Astrocyte (in vitro differentiated cells and primary cell): Measurements from ENCODE around the gene ALKBH3. TPM values are rescaled to one million over a fixed set of nuclear protein-coding genes. Genes with fewer than 3 reads are reported as not detected.

Source experiments
- DNase-seq: peaks from one replicate; pipeline ENCODE4 v3.0.0-alpha.2; 2010; ENCODE audit warnings: low read depth
- FAIRE-seq: peaks from 2 replicates; lab custom pipeline; 2011; peaks lifted over from hg19 to GRCh38; lab: Jason Lieb, UNC
- H2AFZ ChIP-seq: 2 replicates; pipeline ENCODE4 v1.6.0; 2012; ENCODE audit warnings: low read depth, low read length, inconsistent platforms
- H3K27ac ChIP-seq: 2 replicates; pipeline ENCODE4 v1.5.1; 2011; ENCODE audit warnings: low read depth, low read length, inconsistent platforms
- H3K27me3 ChIP-seq: 2 replicates; pipeline ENCODE4 v1.6.0; 2011; ENCODE audit warnings: low read length, inconsistent platforms; ENCODE audit not compliant: insufficient read depth
- H3K36me3 ChIP-seq: 2 replicates; pipeline ENCODE4 v1.5.1; 2011; ENCODE audit warnings: low read length, inconsistent platforms; ENCODE audit not compliant: insufficient read depth
- H3K4me1 ChIP-seq: 2 replicates; pipeline ENCODE4 v1.5.1; 2011; ENCODE audit warnings: low read length, inconsistent platforms; ENCODE audit not compliant: insufficient read depth
- H3K4me2 ChIP-seq: 2 replicates; pipeline ENCODE4 v1.6.0; 2012; ENCODE audit warnings: low read length, inconsistent platforms
- H3K4me3 ChIP-seq: 2 replicates; pipeline ENCODE4 v1.5.1; 2011; ENCODE audit warnings: low read depth, mild to moderate bottlenecking, low read length, inconsistent platforms; ENCODE audit not compliant: insufficient read depth
- H3K79me2 ChIP-seq: 2 replicates; pipeline ENCODE4 v1.6.0; 2012; ENCODE audit warnings: mild to moderate bottlenecking, low read length, inconsistent platforms; ENCODE audit not compliant: insufficient read depth
- H3K9ac ChIP-seq: 2 replicates; pipeline ENCODE4 v1.6.0; 2012; ENCODE audit warnings: mild to moderate bottlenecking, low read length, inconsistent platforms
- H3K9me3 ChIP-seq: 2 replicates; pipeline ENCODE4 v1.5.1; 2012; ENCODE audit warnings: low read depth, mild to moderate bottlenecking, low read length, inconsistent platforms; ENCODE audit not compliant: insufficient read depth
- H4K20me1 ChIP-seq: 2 replicates; pipeline ENCODE4 v1.6.0; 2012; ENCODE audit warnings: low read length, inconsistent platforms; ENCODE audit not compliant: insufficient read depth
- H3K27ac Mint-ChIP-seq: one replicate; pipeline ENCODE4 v1.8.0; 2021; ENCODE audit warnings: mild to moderate bottlenecking, mixed read lengths; ENCODE audit not compliant: unreplicated experiment
- H3K27me3 Mint-ChIP-seq: one replicate; pipeline ENCODE4 v1.8.0; 2021; ENCODE audit warnings: low read depth, mixed read lengths; ENCODE audit not compliant: unreplicated experiment
- H3K36me3 Mint-ChIP-seq: one replicate; pipeline ENCODE4 v1.8.0; 2021; ENCODE audit warnings: low read depth, mixed read lengths; ENCODE audit not compliant: unreplicated experiment
- H3K4me1 Mint-ChIP-seq: one replicate; pipeline ENCODE4 v1.8.0; 2021; ENCODE audit warnings: low read depth, mixed read lengths; ENCODE audit not compliant: unreplicated experiment
- H3K4me3 Mint-ChIP-seq: one replicate; pipeline ENCODE4 v1.8.0; 2021; ENCODE audit warnings: mild to moderate bottlenecking, moderate library complexity, mixed read lengths; ENCODE audit not compliant: unreplicated experiment
- H3K9me3 Mint-ChIP-seq: one replicate; pipeline ENCODE4 v1.8.0; 2021; ENCODE audit warnings: mild to moderate bottlenecking, mixed read lengths; ENCODE audit not compliant: unreplicated experiment
- CTCF ChIP-seq: IDR thresholded peaks from 2 replicates; pipeline ENCODE4 v1.5.1; 2011; ENCODE audit warnings: low read depth, mild to moderate bottlenecking, inconsistent platforms, low read length, moderate library complexity; ENCODE audit not compliant: insufficient read depth
- EZH2 ChIP-seq: IDR thresholded peaks from 2 replicates; pipeline ENCODE4 v1.6.1; 2012; ENCODE audit warnings: mild to moderate bottlenecking, low read length, inconsistent platforms; ENCODE audit not compliant: insufficient read depth
- total RNA-seq: library from RNA; stranded (reverse); gene quantifications from 2 replicates; pipeline ENCODE4 v1.2.1, GENCODE V29; 2021

The ALKBH3 gene
- total RNA-seq, 1 donor from 2014 or later, result 30.5 TPM

GRCh38 chr11:43866969-43867368, 13.7 kb upstream of the ALKBH3 start:
- TF ChIP-seq CTCF (no peak), EZH2 (no peak)
- no peaks in the 10 kb centered on the region for H3K9me3 Mint-ChIP-seq
- no peak for FAIRE-seq

GRCh38 chr11:43868852-43869567, 11.6 kb upstream of the ALKBH3 start:
- peaks cover 25% of the 10 kb centered on the region for H3K27me3 ChIP-seq
- H3K9me3 ChIP-seq, result no peaks in the 10 kb centered on the region
- Mint-ChIP-seq H3K27me3 (peaks cover 25% of the 10 kb centered on the region), H3K4me3 (no peak overlapping the region), H3K36me3 (no peaks in the 10 kb centered on the region), H3K9me3 (peaks cover 3% of the 10 kb centered on the region), H3K4me1 (peaks cover 22% of the 10 kb centered on the region), H3K27ac (peak overlapping the region; percentile 10)
- H3K36me3 ChIP-seq, result no peaks in the 10 kb centered on the region
- DNase-seq, result peak; percentile 70
- H3K4me2 ChIP-seq, result peak overlapping the region; percentile 29
- H3K9ac ChIP-seq, result no peak overlapping the region
- peak; percentile 87 for FAIRE-seq
- no peak for TF ChIP-seq CTCF
- TF ChIP-seq EZH2, result no peak
- no peaks in the 10 kb centered on the region for H3K4me1 ChIP-seq
- H4K20me1 ChIP-seq, result no peaks in the 10 kb centered on the region
- H3K27ac ChIP-seq, result no peak overlapping the region
- no peaks in the 10 kb centered on the region for H3K79me2 ChIP-seq
- H3K4me3 ChIP-seq, result no peak overlapping the region
- no peak overlapping the region for H2AFZ ChIP-seq

More at GRCh38 chr11:43866969-43867368, 13.7 kb upstream of the ALKBH3 start:
- Histone ChIP-seq H2AFZ (no peak overlapping the region), H3K4me3 (no peak overlapping the region), H4K20me1 (no peaks in the 10 kb centered on the region), H3K36me3 (no peaks in the 10 kb centered on the region), H3K27me3 (peaks cover 10% of the 10 kb centered on the region), H3K4me1 (no peaks in the 10 kb centered on the region), H3K27ac (no peak overlapping the region), H3K9ac (no peak overlapping the region), H3K9me3 (no peaks in the 10 kb centered on the region), H3K79me2 (no peaks in the 10 kb centered on the region), H3K4me2 (no peak overlapping the region)
- no peaks in the 10 kb centered on the region for H3K36me3 Mint-ChIP-seq
- DNase-seq, result no peak
- H3K4me1 Mint-ChIP-seq, result peaks cover 22% of the 10 kb centered on the region
- H3K4me3 Mint-ChIP-seq, result no peak overlapping the region
- peak overlapping the region; percentile 30 for H3K27ac Mint-ChIP-seq
- H3K27me3 Mint-ChIP-seq, result peaks cover 8% of the 10 kb centered on the region

GRCh38 chr11:43871051-43871450, 9.6 kb upstream of the ALKBH3 start:
- Mint-ChIP-seq H3K4me3 (no peak overlapping the region), H3K27ac (no peak overlapping the region), H3K27me3 (peaks cover 41% of the 10 kb centered on the region), H3K36me3 (no peaks in the 10 kb centered on the region), H3K9me3 (peaks cover 3% of the 10 kb centered on the region), H3K4me1 (peaks cover 18% of the 10 kb centered on the region)
- H3K9me3 ChIP-seq, result no peaks in the 10 kb centered on the region
- H3K4me3 ChIP-seq, result no peak overlapping the region
- no peak overlapping the region for H2AFZ ChIP-seq
- peaks cover 33% of the 10 kb centered on the region for H3K27me3 ChIP-seq
- no peaks in the 10 kb centered on the region for H3K4me1 ChIP-seq
- TF ChIP-seq CTCF (no peak), EZH2 (no peak)
- no peak overlapping the region for H3K4me2 ChIP-seq
- no peak for DNase-seq
- no peaks in the 10 kb centered on the region for H3K36me3 ChIP-seq
- no peak for FAIRE-seq
- no peak overlapping the region for H3K27ac ChIP-seq
- H4K20me1 ChIP-seq, result no peaks in the 10 kb centered on the region
- no peak overlapping the region for H3K9ac ChIP-seq
- no peaks in the 10 kb centered on the region for H3K79me2 ChIP-seq
